GM23338 (cell line): Measurements from ENCODE around the gene TTC13. TPM values are rescaled to one million over a fixed set of nuclear protein-coding genes. Genes with fewer than 3 reads are reported as not detected.

Experiments
- ATAC-seq: fragments of 200-7000 bp; cut with Tn5 transposase; 3 replicates; pipeline ENCODE4 v1.9.1; 2020
- DNase-seq: peaks from one replicate; pipeline ENCODE4 v3.0.0-alpha.2; 2015; ENCODE audit warnings: low spot score
- H2AFZ ChIP-seq: fragments of 200-600 bp; sonication (generic); 2 replicates; pipeline ENCODE4 v1.8.0; 2016; ENCODE audit warnings: antibody characterized with exemption, mild to moderate bottlenecking, moderate library complexity
- H3F3A ChIP-seq: fragments of 200-600 bp; sonication (generic); replicated peaks from 2 replicates; pipeline ENCODE4 v1.8.0; 2017; ENCODE audit warnings: antibody characterized with exemption, mixed run types, low read depth
- H3K27ac ChIP-seq: fragments of 200-600 bp; sonication (generic); 2 replicates; pipeline ENCODE4 v1.6.1; 2016; ENCODE audit warnings: low read depth
- H3K27me3 ChIP-seq: fragments of 200-600 bp; sonication (generic); 2 replicates; pipeline ENCODE4 v1.8.0; 2016; ENCODE audit warnings: mild to moderate bottlenecking, mixed run types, moderate library complexity; ENCODE audit not compliant: insufficient read depth
- H3K36me3 ChIP-seq: fragments of 200-600 bp; sonication (generic); 2 replicates; pipeline ENCODE4 v1.8.0; 2016; ENCODE audit warnings: mild to moderate bottlenecking; ENCODE audit not compliant: insufficient read depth
- H3K4me1 ChIP-seq: fragments of 200-600 bp; sonication (generic); 2 replicates; pipeline ENCODE4 v1.8.0; 2016; ENCODE audit warnings: mild to moderate bottlenecking, moderate library complexity; ENCODE audit not compliant: insufficient read depth
- H3K4me2 ChIP-seq: fragments of 200-600 bp; sonication (generic); 2 replicates; pipeline ENCODE4 v1.7.1; 2017; ENCODE audit warnings: mixed run types
- H3K4me3 ChIP-seq: fragments of 200-600 bp; sonication (generic); 2 replicates; pipeline ENCODE4 v1.6.1; 2016; ENCODE audit warnings: mixed run types
- H3K79me2 ChIP-seq: fragments of 200-600 bp; sonication (generic); replicated peaks from 2 replicates; pipeline ENCODE4 v1.8.0; 2017; ENCODE audit warnings: mild to moderate bottlenecking; ENCODE audit not compliant: insufficient read depth
- H3K9me2 ChIP-seq: fragments of 200-600 bp; sonication (generic); 2 replicates; pipeline ENCODE4 v1.8.0; 2017; ENCODE audit not compliant: insufficient read depth
- H4K20me1 ChIP-seq: fragments of 200-600 bp; sonication (generic); replicated peaks from 2 replicates; pipeline ENCODE4 v1.8.0; 2017; ENCODE audit warnings: mild to moderate bottlenecking; ENCODE audit not compliant: insufficient read depth
- H3K27ac Mint-ChIP-seq: 2 replicates; pipeline ENCODE4 v1.8.0; 2020; ENCODE audit warnings: inconsistent platforms, mild to moderate bottlenecking, moderate library complexity, mixed read lengths
- H3K27me3 Mint-ChIP-seq: 3 replicates; pipeline ENCODE4 v1.8.0; 2022; ENCODE audit warnings: low read depth, mild to moderate bottlenecking, moderate library complexity, mixed read lengths, inconsistent platforms; ENCODE audit not compliant: insufficient read depth, poor library complexity
- H3K36me3 Mint-ChIP-seq: 3 replicates; pipeline ENCODE4 v1.8.0; 2021; ENCODE audit warnings: low read depth, mild to moderate bottlenecking, inconsistent platforms, moderate library complexity, mixed read lengths
- H3K4me1 Mint-ChIP-seq: 3 replicates; pipeline ENCODE4 v1.8.0; 2020; ENCODE audit warnings: mild to moderate bottlenecking, inconsistent platforms, mixed read lengths
- H3K4me3 Mint-ChIP-seq: 3 replicates; pipeline ENCODE4 v1.8.0; 2021; ENCODE audit warnings: moderate library complexity, mild to moderate bottlenecking, inconsistent platforms, mixed read lengths
- H3K9me3 Mint-ChIP-seq: 3 replicates; pipeline ENCODE4 v1.8.0; 2020; ENCODE audit warnings: moderate library complexity, mild to moderate bottlenecking, inconsistent platforms, mixed read lengths
- CREB1 ChIP-seq: fragments of 250-450 bp; sonication (Bioruptor Pico); IDR thresholded peaks from 2 replicates; pipeline ENCODE4 v1.5.0; 2020; ENCODE audit warnings: low read depth, mild to moderate bottlenecking, moderate library complexity
- EZH2 ChIP-seq: fragments of 200-600 bp; sonication (generic); IDR thresholded peaks from one replicate; pipeline ENCODE4 v1.8.0; 2017; ENCODE audit warnings: antibody characterized with exemption, mild to moderate bottlenecking, low read depth; ENCODE audit not compliant: unreplicated experiment
- JUNB ChIP-seq: IDR thresholded peaks from one replicate; pipeline ENCODE4 v1.6.1; 2016; ENCODE audit warnings: antibody characterized with exemption; ENCODE audit not compliant: unreplicated experiment
- POLR2AphosphoS5 ChIP-seq: IDR thresholded peaks from 2 replicates; pipeline ENCODE4 v1.6.1; 2016; ENCODE audit warnings: antibody characterized with exemption, low read depth
- STAT1 ChIP-seq: IDR thresholded peaks from one replicate; pipeline ENCODE4 v1.6.1; 2016; ENCODE audit warnings: antibody characterized with exemption; ENCODE audit not compliant: unreplicated experiment
- ZNF331 ChIP-seq: fragments of 250-450 bp; sonication (Bioruptor Pico); IDR thresholded peaks from 2 replicates; pipeline ENCODE4 v1.5.0; 2020; ENCODE audit warnings: low read depth, mild to moderate bottlenecking, moderate library complexity
- polyA plus RNA-seq: library from polyadenylated mRNA; unstranded; fragments of >200 nt; fragmentation: Nextera tagmentation; extraction: Ambion mirVana; gene quantifications from 2 replicates; pipeline ENCODE4 v1.2.1, GENCODE V29; 2016
- total RNA-seq: library from RNA; depleted of rRNA; stranded (reverse); fragments of >200 nt; shearing (Covaris generic); gene quantifications from 2 replicates; pipeline ENCODE4 v1.2.3, GENCODE V29; 2014
- TF ChIP-seq, protein P1 (sequence below): fragments of 250-450 bp; sonication (Bioruptor Pico); IDR thresholded peaks from 2 replicates; pipeline ENCODE4 v1.5.0; 2020; ENCODE audit warnings: mild to moderate bottlenecking, moderate library complexity
- TF ChIP-seq, protein P2 (sequence below), 2 experiments: fragments of 200-600 bp in 1 of 2; sonication (generic) in 1 of 2; conservative IDR thresholded peaks; 2 replicates each; pipeline versions ENCODE4 v1.5.1 to v1.6.1; 2016 to 2017; ENCODE audit warnings: antibody characterized with exemption in 2 of 2, low read depth in 2 of 2, mild to moderate bottlenecking in 2 of 2, moderate library complexity in 1 of 2
- TF ChIP-seq, protein P3 (sequence below): IDR thresholded peaks from one replicate; pipeline ENCODE4 v1.6.1; 2018; ENCODE audit warnings: antibody characterized with exemption; ENCODE audit not compliant: unreplicated experiment
- TF ChIP-seq, protein P4 (sequence below): IDR thresholded peaks from 2 replicates; pipeline ENCODE4 v1.6.1; 2016; ENCODE audit warnings: antibody characterized with exemption

Gene TTC13
- total and polyA plus RNA-seq, 2 experiments from 2014 or later, result 3.8 to 9.4 TPM

DNA sequence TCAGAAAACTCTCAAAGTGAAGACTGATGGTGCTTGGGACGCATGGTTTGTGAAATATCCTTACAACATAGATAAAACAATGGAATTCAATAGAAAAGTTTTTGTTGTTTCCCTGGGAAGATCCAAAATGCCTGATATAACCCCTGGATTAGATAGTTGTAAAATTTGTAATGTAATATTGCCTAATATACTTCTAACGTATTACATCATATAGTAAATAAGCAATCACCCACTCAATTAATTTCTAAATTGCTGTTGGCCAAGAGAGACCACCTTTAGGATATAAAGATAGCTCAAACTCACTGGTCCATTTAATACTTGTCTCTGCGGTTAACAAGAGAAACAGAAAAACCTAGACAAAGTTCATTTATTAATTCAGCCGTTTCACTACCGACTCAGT lies 42.2 kb downstream of the TTC13 start:
- no peak overlapping the region for H3K27ac ChIP-seq
- no peaks in the 10 kb centered on the region for H3K36me3 ChIP-seq
- Mint-ChIP-seq H3K9me3 (no peaks in the 10 kb centered on the region), H3K27me3 (peaks cover 1% of the 10 kb centered on the region), H3K27ac (no peak overlapping the region), H3K36me3 (no peaks in the 10 kb centered on the region), H3K4me3 (no peak overlapping the region), H3K4me1 (no peaks in the 10 kb centered on the region)
- DNase-seq (no peak), ATAC-seq (no peak)
- no peaks in the 10 kb centered on the region for H3K4me1 ChIP-seq
- no peaks in the 10 kb centered on the region for H3F3A ChIP-seq
- H2AFZ ChIP-seq, result no peak overlapping the region
- H3K9me2 ChIP-seq, result no peaks in the 10 kb centered on the region
- no peak overlapping the region for H3K4me3 ChIP-seq
- no peak overlapping the region for H3K4me2 ChIP-seq
- peaks cover 3% of the 10 kb centered on the region for H4K20me1 ChIP-seq
- TF ChIP-seq STAT1 (no peak), ZNF331 (CRISPR knock-in tag) (no peak), POLR2AphosphoS5 (no peak), CREB1 (CRISPR knock-in tag) (no peak), JUNB (no peak), EZH2 (no peak)
- TF ChIP-seq, protein P1, sequence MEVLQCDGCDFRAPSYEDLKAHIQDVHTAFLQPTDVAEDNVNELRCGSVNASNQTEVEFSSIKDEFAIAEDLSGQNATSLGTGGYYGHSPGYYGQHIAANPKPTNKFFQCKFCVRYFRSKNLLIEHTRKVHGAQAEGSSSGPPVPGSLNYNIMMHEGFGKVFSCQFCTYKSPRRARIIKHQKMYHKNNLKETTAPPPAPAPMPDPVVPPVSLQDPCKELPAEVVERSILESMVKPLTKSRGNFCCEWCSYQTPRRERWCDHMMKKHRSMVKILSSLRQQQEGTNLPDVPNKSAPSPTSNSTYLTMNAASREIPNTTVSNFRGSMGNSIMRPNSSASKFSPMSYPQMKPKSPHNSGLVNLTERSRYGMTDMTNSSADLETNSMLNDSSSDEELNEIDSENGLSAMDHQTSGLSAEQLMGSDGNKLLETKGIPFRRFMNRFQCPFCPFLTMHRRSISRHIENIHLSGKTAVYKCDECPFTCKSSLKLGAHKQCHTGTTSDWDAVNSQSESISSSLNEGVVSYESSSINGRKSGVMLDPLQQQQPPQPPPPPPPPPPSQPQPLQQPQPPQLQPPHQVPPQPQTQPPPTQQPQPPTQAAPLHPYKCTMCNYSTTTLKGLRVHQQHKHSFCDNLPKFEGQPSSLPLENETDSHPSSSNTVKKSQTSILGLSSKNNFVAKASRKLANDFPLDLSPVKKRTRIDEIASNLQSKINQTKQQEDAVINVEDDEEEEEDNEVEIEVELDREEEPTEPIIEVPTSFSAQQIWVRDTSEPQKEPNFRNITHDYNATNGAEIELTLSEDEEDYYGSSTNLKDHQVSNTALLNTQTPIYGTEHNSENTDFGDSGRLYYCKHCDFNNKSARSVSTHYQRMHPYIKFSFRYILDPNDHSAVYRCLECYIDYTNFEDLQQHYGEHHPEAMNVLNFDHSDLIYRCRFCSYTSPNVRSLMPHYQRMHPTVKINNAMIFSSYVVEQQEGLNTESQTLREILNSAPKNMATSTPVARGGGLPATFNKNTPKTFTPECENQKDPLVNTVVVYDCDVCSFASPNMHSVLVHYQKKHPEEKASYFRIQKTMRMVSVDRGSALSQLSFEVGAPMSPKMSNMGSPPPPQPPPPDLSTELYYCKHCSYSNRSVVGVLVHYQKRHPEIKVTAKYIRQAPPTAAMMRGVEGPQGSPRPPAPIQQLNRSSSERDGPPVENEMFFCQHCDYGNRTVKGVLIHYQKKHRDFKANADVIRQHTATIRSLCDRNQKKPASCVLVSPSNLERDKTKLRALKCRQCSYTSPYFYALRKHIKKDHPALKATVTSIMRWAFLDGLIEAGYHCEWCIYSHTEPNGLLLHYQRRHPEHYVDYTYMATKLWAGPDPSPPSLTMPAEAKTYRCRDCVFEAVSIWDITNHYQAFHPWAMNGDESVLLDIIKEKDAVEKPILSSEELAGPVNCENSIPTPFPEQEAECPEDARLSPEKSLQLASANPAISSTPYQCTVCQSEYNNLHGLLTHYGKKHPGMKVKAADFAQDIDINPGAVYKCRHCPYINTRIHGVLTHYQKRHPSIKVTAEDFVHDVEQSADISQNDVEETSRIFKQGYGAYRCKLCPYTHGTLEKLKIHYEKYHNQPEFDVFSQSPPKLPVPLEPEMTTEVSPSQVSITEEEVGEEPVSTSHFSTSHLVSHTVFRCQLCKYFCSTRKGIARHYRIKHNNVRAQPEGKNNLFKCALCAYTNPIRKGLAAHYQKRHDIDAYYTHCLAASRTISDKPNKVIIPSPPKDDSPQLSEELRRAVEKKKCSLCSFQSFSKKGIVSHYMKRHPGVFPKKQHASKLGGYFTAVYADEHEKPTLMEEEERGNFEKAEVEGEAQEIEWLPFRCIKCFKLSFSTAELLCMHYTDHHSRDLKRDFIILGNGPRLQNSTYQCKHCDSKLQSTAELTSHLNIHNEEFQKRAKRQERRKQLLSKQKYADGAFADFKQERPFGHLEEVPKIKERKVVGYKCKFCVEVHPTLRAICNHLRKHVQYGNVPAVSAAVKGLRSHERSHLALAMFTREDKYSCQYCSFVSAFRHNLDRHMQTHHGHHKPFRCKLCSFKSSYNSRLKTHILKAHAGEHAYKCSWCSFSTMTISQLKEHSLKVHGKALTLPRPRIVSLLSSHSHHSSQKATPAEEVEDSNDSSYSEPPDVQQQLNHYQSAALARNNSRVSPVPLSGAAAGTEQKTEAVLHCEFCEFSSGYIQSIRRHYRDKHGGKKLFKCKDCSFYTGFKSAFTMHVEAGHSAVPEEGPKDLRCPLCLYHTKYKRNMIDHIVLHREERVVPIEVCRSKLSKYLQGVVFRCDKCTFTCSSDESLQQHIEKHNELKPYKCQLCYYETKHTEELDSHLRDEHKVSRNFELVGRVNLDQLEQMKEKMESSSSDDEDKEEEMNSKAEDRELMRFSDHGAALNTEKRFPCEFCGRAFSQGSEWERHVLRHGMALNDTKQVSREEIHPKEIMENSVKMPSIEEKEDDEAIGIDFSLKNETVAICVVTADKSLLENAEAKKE (CRISPR knock-in tag), result no peak
- TF ChIP-seq, protein P2, sequence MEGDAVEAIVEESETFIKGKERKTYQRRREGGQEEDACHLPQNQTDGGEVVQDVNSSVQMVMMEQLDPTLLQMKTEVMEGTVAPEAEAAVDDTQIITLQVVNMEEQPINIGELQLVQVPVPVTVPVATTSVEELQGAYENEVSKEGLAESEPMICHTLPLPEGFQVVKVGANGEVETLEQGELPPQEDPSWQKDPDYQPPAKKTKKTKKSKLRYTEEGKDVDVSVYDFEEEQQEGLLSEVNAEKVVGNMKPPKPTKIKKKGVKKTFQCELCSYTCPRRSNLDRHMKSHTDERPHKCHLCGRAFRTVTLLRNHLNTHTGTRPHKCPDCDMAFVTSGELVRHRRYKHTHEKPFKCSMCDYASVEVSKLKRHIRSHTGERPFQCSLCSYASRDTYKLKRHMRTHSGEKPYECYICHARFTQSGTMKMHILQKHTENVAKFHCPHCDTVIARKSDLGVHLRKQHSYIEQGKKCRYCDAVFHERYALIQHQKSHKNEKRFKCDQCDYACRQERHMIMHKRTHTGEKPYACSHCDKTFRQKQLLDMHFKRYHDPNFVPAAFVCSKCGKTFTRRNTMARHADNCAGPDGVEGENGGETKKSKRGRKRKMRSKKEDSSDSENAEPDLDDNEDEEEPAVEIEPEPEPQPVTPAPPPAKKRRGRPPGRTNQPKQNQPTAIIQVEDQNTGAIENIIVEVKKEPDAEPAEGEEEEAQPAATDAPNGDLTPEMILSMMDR (conservative IDR thresholded peaks at IDR 0.05; ENCODE audit: low read depth in 2 of 2), result no peak
- TF ChIP-seq, protein P3, sequence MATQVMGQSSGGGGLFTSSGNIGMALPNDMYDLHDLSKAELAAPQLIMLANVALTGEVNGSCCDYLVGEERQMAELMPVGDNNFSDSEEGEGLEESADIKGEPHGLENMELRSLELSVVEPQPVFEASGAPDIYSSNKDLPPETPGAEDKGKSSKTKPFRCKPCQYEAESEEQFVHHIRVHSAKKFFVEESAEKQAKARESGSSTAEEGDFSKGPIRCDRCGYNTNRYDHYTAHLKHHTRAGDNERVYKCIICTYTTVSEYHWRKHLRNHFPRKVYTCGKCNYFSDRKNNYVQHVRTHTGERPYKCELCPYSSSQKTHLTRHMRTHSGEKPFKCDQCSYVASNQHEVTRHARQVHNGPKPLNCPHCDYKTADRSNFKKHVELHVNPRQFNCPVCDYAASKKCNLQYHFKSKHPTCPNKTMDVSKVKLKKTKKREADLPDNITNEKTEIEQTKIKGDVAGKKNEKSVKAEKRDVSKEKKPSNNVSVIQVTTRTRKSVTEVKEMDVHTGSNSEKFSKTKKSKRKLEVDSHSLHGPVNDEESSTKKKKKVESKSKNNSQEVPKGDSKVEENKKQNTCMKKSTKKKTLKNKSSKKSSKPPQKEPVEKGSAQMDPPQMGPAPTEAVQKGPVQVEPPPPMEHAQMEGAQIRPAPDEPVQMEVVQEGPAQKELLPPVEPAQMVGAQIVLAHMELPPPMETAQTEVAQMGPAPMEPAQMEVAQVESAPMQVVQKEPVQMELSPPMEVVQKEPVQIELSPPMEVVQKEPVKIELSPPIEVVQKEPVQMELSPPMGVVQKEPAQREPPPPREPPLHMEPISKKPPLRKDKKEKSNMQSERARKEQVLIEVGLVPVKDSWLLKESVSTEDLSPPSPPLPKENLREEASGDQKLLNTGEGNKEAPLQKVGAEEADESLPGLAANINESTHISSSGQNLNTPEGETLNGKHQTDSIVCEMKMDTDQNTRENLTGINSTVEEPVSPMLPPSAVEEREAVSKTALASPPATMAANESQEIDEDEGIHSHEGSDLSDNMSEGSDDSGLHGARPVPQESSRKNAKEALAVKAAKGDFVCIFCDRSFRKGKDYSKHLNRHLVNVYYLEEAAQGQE, result no peak
- TF ChIP-seq, protein P4, sequence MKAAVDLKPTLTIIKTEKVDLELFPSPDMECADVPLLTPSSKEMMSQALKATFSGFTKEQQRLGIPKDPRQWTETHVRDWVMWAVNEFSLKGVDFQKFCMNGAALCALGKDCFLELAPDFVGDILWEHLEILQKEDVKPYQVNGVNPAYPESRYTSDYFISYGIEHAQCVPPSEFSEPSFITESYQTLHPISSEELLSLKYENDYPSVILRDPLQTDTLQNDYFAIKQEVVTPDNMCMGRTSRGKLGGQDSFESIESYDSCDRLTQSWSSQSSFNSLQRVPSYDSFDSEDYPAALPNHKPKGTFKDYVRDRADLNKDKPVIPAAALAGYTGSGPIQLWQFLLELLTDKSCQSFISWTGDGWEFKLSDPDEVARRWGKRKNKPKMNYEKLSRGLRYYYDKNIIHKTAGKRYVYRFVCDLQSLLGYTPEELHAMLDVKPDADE, result no peak
- no peaks in the 10 kb centered on the region for H3K79me2 ChIP-seq
- H3K27me3 ChIP-seq, result no peaks in the 10 kb centered on the region
